Adipocyte (in vitro differentiated cells): ENCODE measurements around the gene PLD6.
"Not testable (repeated sequence)": the region's sequence is repeated elsewhere in the genome, so short reads cannot be mapped to it uniquely, and the experiment has no call there.

Experiments used
- DNase-seq: peaks from one replicate; pipeline ENCODE4 v3.0.0-alpha.2; 2015; ENCODE audit warnings: low read depth
- H3K27me3 ChIP-seq: replicated peaks from 2 replicates; pipeline ENCODE4 v1.7.0; 2013; ENCODE audit warnings: mild to moderate bottlenecking, low read length, moderate library complexity; ENCODE audit not compliant: control insufficient read depth, insufficient read depth
- H3K36me3 ChIP-seq: 2 replicates; pipeline ENCODE4 v1.7.0; 2013; ENCODE audit warnings: low read length, mild to moderate bottlenecking, moderate library complexity; ENCODE audit not compliant: control insufficient read depth, insufficient read depth, severe bottlenecking
- H3K4me1 ChIP-seq: 2 replicates; pipeline ENCODE4 v1.7.0; 2013; ENCODE audit warnings: mild to moderate bottlenecking, low read length, moderate library complexity; ENCODE audit not compliant: control insufficient read depth, insufficient read depth
- H3K4me3 ChIP-seq: 2 replicates; pipeline ENCODE4 v1.7.0; 2013; ENCODE audit warnings: mild to moderate bottlenecking, low read length, moderate library complexity
- H3K9ac ChIP-seq: 2 replicates; pipeline ENCODE4 v1.7.0; 2013; ENCODE audit warnings: mild to moderate bottlenecking, low read length, moderate library complexity
- H3K9me3 ChIP-seq: 2 replicates; pipeline ENCODE4 v1.7.0; 2013; ENCODE audit warnings: mild to moderate bottlenecking, low read length, moderate library complexity; ENCODE audit not compliant: control insufficient read depth

PLD6 gene

GRCh38 chr17:17161759-17162158 is 44.4 kb downstream of the PLD6 start:
- Histone ChIP-seq H3K9me3 (no peaks in the 10 kb centered on the region), H3K9ac (no peak overlapping the region), H3K4me3 (no peak overlapping the region), H3K4me1 (peaks cover 6% of the 10 kb centered on the region), H3K36me3 (peaks cover 95% of the 10 kb centered on the region), H3K27me3 (no peaks in the 10 kb centered on the region)
- no peak for DNase-seq

GRCh38 chr17:17161121-17161520 is 45.0 kb downstream of the PLD6 start:
- Histone ChIP-seq H3K9me3 (no peaks in the 10 kb centered on the region), H3K4me3 (no peak overlapping the region), H3K36me3 (peaks cover 92% of the 10 kb centered on the region)

GRCh38 chr17:17159571-17159970 is 46.6 kb downstream of the PLD6 start:
- H3K36me3 ChIP-seq: peaks cover 90% of the 10 kb centered on the region
- H3K4me1 ChIP-seq: peaks cover 20% of the 10 kb centered on the region
- no peak overlapping the region for H3K4me3 ChIP-seq
- no peak overlapping the region for H3K9ac ChIP-seq
- H3K27me3 ChIP-seq: no peaks in the 10 kb centered on the region
- no peaks in the 10 kb centered on the region for H3K9me3 ChIP-seq
- no peak for DNase-seq

More at GRCh38 chr17:17161121-17161520, 45.0 kb downstream of the PLD6 start:
- peaks cover 12% of the 10 kb centered on the region for H3K4me1 ChIP-seq
- no peak for DNase-seq
- no peak overlapping the region for H3K9ac ChIP-seq
- H3K27me3 ChIP-seq: no peaks in the 10 kb centered on the region

- peaks cover 90% of the 10 kb centered on the region for H3K36me3 ChIP-seq
- H3K27me3 ChIP-seq, H3K9ac ChIP-seq, DNase-seq, H3K9me3 ChIP-seq, H3K4me3 ChIP-seq: not testable (repeated sequence)
- H3K4me1 ChIP-seq: peaks cover 20% of the 10 kb centered on the region
These were observed 47.6 kb downstream of the PLD6 start for GRCh38 chr17:17158506-17158905.

GRCh38 chr17:17157041-17157440 is 49.1 kb downstream of the PLD6 start:
- Histone ChIP-seq H3K27me3 (no peaks in the 10 kb centered on the region), H3K36me3 (peaks cover 89% of the 10 kb centered on the region), H3K4me1 (peaks cover 29% of the 10 kb centered on the region), H3K9me3 (no peaks in the 10 kb centered on the region), H3K9ac (peak overlapping the region; percentile 59), H3K4me3 (peak overlapping the region; percentile 18)
- DNase-seq: no peak

- H3K4me3 ChIP-seq: peak overlapping the region; percentile 18
- peak; percentile 10 for DNase-seq
- peaks cover 84% of the 10 kb centered on the region for H3K36me3 ChIP-seq
- H3K27me3 ChIP-seq: no peaks in the 10 kb centered on the region
- peak overlapping the region; percentile 59 for H3K9ac ChIP-seq
- H3K4me1 ChIP-seq: peaks cover 34% of the 10 kb centered on the region
- no peaks in the 10 kb centered on the region for H3K9me3 ChIP-seq
These were observed 49.6 kb downstream of the PLD6 start for GRCh38 chr17:17156511-17156910.

- Histone ChIP-seq H3K4me3 (no peak overlapping the region), H3K9me3 (no peaks in the 10 kb centered on the region), H3K36me3 (peaks cover 80% of the 10 kb centered on the region), H3K4me1 (peaks cover 38% of the 10 kb centered on the region), H3K9ac (peak overlapping the region; percentile 59), H3K27me3 (no peaks in the 10 kb centered on the region)
- DNase-seq: peak; percentile 45
These were observed 50.0 kb downstream of the PLD6 start for GRCh38 chr17:17156107-17156506.

- Histone ChIP-seq H3K9ac (no peak overlapping the region), H3K4me3 (no peak overlapping the region), H3K27me3 (no peaks in the 10 kb centered on the region), H3K36me3 (peaks cover 76% of the 10 kb centered on the region), H3K9me3 (no peaks in the 10 kb centered on the region), H3K4me1 (peaks cover 44% of the 10 kb centered on the region)
- DNase-seq: no peak
These were observed 50.6 kb downstream of the PLD6 start for GRCh38 chr17:17155568-17155967.

- no peak overlapping the region for H3K4me3 ChIP-seq
- no peaks in the 10 kb centered on the region for H3K9me3 ChIP-seq
- H3K4me1 ChIP-seq: peaks cover 47% of the 10 kb centered on the region
- H3K9ac ChIP-seq: no peak overlapping the region
- H3K27me3 ChIP-seq: no peaks in the 10 kb centered on the region
- H3K36me3 ChIP-seq: peaks cover 76% of the 10 kb centered on the region
- DNase-seq: no peak
These were observed 51.2 kb downstream of the PLD6 start for GRCh38 chr17:17154981-17155380.

- Histone ChIP-seq H3K9ac (no peak overlapping the region), H3K36me3 (peaks cover 75% of the 10 kb centered on the region)
These were observed 51.6 kb downstream of the PLD6 start for GRCh38 chr17:17154556-17154955.

GRCh38 chr17:17153709-17154108 is 52.4 kb downstream of the PLD6 start:
- Histone ChIP-seq H3K4me3 (no peak overlapping the region), H3K9me3 (no peaks in the 10 kb centered on the region), H3K4me1 (peaks cover 51% of the 10 kb centered on the region), H3K9ac (no peak overlapping the region), H3K36me3 (peaks cover 69% of the 10 kb centered on the region), H3K27me3 (no peaks in the 10 kb centered on the region)
- DNase-seq: no peak

More at GRCh38 chr17:17154556-17154955, 51.6 kb downstream of the PLD6 start:
- Histone ChIP-seq H3K4me3 (no peak overlapping the region), H3K4me1 (peaks cover 47% of the 10 kb centered on the region), H3K27me3 (no peaks in the 10 kb centered on the region), H3K9me3 (no peaks in the 10 kb centered on the region)
- DNase-seq: no peak

- no peaks in the 10 kb centered on the region for H3K9me3 ChIP-seq
- H3K9ac ChIP-seq: no peak overlapping the region
- H3K27me3 ChIP-seq: no peaks in the 10 kb centered on the region
- no peak overlapping the region for H3K4me3 ChIP-seq
- H3K36me3 ChIP-seq: peaks cover 69% of the 10 kb centered on the region
- DNase-seq: no peak
- peaks cover 58% of the 10 kb centered on the region for H3K4me1 ChIP-seq
These were observed 53.1 kb downstream of the PLD6 start for GRCh38 chr17:17153071-17153470.
